ENCODE data around the gene GPC3.

Gene GPC3

DNA sequence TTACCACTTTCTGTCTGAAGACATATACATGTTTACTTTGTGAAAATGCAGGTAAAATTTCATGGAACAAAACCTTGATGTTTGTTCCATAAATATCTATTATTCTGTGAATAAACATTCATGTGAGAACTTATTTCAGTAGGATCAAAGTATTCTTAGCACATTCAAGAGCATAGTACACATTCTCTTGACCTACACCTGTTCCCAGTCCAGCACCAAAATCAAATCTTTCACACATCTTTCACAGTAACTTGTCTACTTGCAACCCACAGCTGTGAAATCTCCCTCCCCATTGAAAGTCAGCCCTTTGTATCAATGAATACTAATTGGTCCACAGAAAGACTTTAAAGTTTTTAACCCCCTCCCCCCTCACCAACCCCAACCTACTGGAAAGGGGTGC lies 283.2 kb downstream of the GPC3 start:
- Histone ChIP-seq H3K27ac (ENCODE audit: insufficient read depth, low read length, poor library complexity, severe bottlenecking) (no peak overlapping the region), H3K27me3 (replicated peaks; ENCODE audit: control insufficient read depth, insufficient read depth, low read length, poor library complexity, severe bottlenecking) (no peaks in the 10 kb centered on the region), H3K4me1 (ENCODE audit: control insufficient read depth, insufficient read depth, low read length, poor library complexity, severe bottlenecking) (no peaks in the 10 kb centered on the region), H3K9me3 (ENCODE audit: control insufficient read depth, low read length) (no peaks in the 10 kb centered on the region), H3K4me3 (ENCODE audit: insufficient read depth, low read depth, low read length, poor library complexity, severe bottlenecking) (no peak overlapping the region), H3K36me3 (ENCODE audit: control insufficient read depth, insufficient read depth, low read length) (no peaks in the 10 kb centered on the region)
- no peak for DNase-seq

DNA sequence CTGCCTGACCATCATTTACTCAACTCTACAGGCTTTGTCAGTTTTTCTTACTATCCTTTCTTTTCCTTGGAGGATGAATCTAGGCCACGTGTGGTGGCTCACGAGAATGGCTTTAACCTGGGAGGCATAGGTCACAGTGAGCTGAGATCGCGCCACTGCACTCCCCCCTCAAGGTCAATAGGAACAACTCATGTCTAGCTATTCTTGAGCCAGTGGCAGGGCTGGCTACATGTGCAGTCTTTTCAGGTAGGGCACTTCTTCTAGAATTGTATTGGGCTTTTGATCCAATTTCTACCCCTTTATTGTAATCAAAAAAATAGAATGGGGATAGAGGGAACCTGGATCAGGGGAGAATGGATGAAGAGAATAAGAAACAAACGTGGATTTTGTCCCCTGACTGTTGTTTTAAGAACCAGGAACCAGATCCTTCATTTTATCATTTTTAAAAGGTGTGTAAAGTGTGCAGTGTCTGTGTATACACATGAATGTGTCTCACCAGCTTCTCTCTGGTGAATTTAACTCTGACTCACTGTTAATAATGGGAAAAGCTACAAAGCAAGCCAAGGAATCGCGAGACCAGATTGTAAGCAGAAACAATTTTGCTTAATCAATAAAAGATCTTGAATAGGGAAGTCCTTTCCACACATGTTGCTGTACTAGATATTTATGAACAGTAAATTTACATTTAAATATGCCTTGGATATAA lies 286.2 kb downstream of the GPC3 start:
- no peaks in the 10 kb centered on the region for H3K36me3 ChIP-seq (ENCODE audit: control insufficient read depth, insufficient read depth, low read length)
- H3K4me1 ChIP-seq (ENCODE audit: control insufficient read depth, insufficient read depth, low read length, poor library complexity, severe bottlenecking): no peaks in the 10 kb centered on the region
- no peaks in the 10 kb centered on the region for H3K27me3 ChIP-seq (replicated peaks; ENCODE audit: control insufficient read depth, insufficient read depth, low read length, poor library complexity, severe bottlenecking)
- H3K4me3 ChIP-seq (ENCODE audit: insufficient read depth, low read depth, low read length, poor library complexity, severe bottlenecking): no peak overlapping the region
- H3K27ac ChIP-seq (ENCODE audit: insufficient read depth, low read length, poor library complexity, severe bottlenecking): no peak overlapping the region
- H3K9me3 ChIP-seq (ENCODE audit: control insufficient read depth, low read length): no peaks in the 10 kb centered on the region
- no peak for DNase-seq

DNA sequence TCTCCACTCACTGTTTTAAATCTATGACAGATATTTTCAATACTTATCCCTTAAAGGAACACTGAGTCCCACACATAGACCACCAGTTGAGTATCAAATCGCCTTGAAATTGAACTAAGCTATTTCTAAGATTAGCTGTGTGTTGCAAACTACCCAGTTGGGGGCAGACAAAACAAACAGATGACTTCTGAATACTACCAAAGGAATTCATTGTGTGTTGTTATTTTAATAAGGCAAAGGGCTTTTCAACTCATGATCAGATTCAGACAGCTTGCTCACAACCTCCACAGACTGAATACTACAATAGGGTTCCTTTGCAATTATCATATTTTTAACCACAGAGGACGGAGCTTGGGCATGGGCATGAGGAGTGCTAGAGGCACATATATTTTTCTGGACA lies 287.1 kb downstream of the GPC3 start:
- no peak overlapping the region for H3K4me3 ChIP-seq (ENCODE audit: insufficient read depth, low read depth, low read length, poor library complexity, severe bottlenecking)
- H3K36me3 ChIP-seq (ENCODE audit: control insufficient read depth, insufficient read depth, low read length): no peaks in the 10 kb centered on the region
- H3K27ac ChIP-seq (ENCODE audit: insufficient read depth, low read length, poor library complexity, severe bottlenecking): no peak overlapping the region
- no peaks in the 10 kb centered on the region for H3K27me3 ChIP-seq (replicated peaks; ENCODE audit: control insufficient read depth, insufficient read depth, low read length, poor library complexity, severe bottlenecking)
- no peaks in the 10 kb centered on the region for H3K4me1 ChIP-seq (ENCODE audit: control insufficient read depth, insufficient read depth, low read length, poor library complexity, severe bottlenecking)
- no peaks in the 10 kb centered on the region for H3K9me3 ChIP-seq (ENCODE audit: control insufficient read depth, low read length)
- no peak for DNase-seq

DNA sequence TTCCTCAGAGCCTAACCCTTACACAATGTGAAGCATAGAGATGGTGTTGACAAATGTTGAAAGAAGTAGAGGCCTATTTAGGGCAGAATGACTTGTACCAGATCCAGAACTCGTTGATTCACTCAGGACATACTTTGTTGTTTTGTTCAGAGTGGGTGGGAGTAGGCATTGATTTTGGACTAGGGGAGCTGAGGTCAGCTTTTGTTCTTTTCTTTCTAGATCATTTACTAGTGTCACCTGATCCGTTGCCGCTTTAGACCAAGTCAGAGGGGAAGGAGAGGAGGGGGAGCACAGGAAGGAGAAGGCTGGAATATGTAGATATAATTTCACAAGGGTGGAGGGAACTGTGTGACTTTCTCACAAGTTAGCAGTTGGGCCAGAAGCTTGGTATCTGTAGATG lies 287.7 kb downstream of the GPC3 start:
- H3K27me3 ChIP-seq (replicated peaks; ENCODE audit: control insufficient read depth, insufficient read depth, low read length, poor library complexity, severe bottlenecking): no peaks in the 10 kb centered on the region

DNA sequence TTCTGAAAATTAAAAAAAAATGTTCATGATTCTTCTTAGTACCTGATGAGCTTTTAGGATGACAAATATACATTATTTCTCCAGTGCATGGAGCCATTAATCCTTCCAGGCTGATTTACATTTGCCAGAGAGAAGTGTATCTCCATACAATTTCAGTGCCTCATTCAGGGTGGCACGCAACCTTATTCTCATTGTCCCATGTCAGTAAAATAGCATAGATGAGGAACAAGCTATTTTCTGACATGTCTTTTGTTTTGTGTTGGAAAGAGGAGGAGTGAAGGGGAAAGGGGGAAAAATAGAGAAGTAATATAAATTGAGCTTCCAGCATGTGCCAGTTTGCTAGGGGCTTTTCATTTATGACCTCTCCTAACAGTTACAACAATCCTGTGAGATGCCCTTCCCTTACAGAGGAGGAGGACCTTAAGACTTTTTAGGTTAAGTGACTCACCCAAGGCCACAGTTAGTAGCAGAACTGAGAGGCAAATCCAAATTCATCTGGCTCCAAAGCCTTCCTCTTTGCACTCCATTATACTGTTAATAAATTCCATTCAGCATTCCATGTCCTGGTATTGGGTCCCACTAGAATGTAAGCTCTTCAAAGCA lies 295.3 kb downstream of the GPC3 start:
- no peaks in the 10 kb centered on the region for H3K4me1 ChIP-seq (ENCODE audit: control insufficient read depth, insufficient read depth, low read length, poor library complexity, severe bottlenecking)
- H3K4me3 ChIP-seq (ENCODE audit: insufficient read depth, low read depth, low read length, poor library complexity, severe bottlenecking): no peak overlapping the region
- no peaks in the 10 kb centered on the region for H3K27me3 ChIP-seq (replicated peaks; ENCODE audit: control insufficient read depth, insufficient read depth, low read length, poor library complexity, severe bottlenecking)
- H3K36me3 ChIP-seq (ENCODE audit: control insufficient read depth, insufficient read depth, low read length): no peaks in the 10 kb centered on the region
- no peak overlapping the region for H3K27ac ChIP-seq (ENCODE audit: insufficient read depth, low read length, poor library complexity, severe bottlenecking)
- DNase-seq: no peak
- no peaks in the 10 kb centered on the region for H3K9me3 ChIP-seq (ENCODE audit: control insufficient read depth, low read length)

More for the DNA sequence above, 287.7 kb downstream of the GPC3 start:
- Histone ChIP-seq H3K4me3 (ENCODE audit: insufficient read depth, low read depth, low read length, poor library complexity, severe bottlenecking) (no peak overlapping the region), H3K27ac (ENCODE audit: insufficient read depth, low read length, poor library complexity, severe bottlenecking) (no peak overlapping the region), H3K36me3 (ENCODE audit: control insufficient read depth, insufficient read depth, low read length) (no peaks in the 10 kb centered on the region), H3K4me1 (ENCODE audit: control insufficient read depth, insufficient read depth, low read length, poor library complexity, severe bottlenecking) (no peaks in the 10 kb centered on the region), H3K9me3 (ENCODE audit: control insufficient read depth, low read length) (no peaks in the 10 kb centered on the region)
- DNase-seq: no peak

DNA sequence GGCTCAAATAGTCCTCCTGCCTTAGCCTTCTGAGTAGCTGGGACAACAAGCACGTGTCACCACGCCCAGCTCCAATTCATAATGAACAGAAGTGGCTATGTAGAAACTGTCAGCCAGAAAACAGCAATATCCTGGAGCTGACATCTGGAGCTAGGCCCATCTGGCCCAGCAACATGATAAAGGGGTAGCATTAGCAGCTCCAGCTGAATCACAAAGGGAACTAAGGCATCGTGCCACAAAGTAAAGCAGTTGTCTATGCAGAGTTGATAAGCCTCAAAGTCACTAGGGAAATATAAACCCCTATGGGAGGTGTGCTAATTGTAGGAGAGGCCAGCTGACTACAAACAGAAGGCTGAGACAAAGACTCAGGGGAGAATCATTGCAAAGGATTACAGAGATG lies 299.6 kb downstream of the GPC3 start:
- H3K4me3 ChIP-seq (ENCODE audit: insufficient read depth, low read depth, low read length, poor library complexity, severe bottlenecking): no peak overlapping the region
- H3K27me3 ChIP-seq (replicated peaks; ENCODE audit: control insufficient read depth, insufficient read depth, low read length, poor library complexity, severe bottlenecking): no peaks in the 10 kb centered on the region
- H3K4me1 ChIP-seq (ENCODE audit: control insufficient read depth, insufficient read depth, low read length, poor library complexity, severe bottlenecking): no peaks in the 10 kb centered on the region
- DNase-seq: no peak
- no peak overlapping the region for H3K27ac ChIP-seq (ENCODE audit: insufficient read depth, low read length, poor library complexity, severe bottlenecking)
- no peaks in the 10 kb centered on the region for H3K36me3 ChIP-seq (ENCODE audit: control insufficient read depth, insufficient read depth, low read length)
- H3K9me3 ChIP-seq (ENCODE audit: control insufficient read depth, low read length): no peaks in the 10 kb centered on the region

DNA sequence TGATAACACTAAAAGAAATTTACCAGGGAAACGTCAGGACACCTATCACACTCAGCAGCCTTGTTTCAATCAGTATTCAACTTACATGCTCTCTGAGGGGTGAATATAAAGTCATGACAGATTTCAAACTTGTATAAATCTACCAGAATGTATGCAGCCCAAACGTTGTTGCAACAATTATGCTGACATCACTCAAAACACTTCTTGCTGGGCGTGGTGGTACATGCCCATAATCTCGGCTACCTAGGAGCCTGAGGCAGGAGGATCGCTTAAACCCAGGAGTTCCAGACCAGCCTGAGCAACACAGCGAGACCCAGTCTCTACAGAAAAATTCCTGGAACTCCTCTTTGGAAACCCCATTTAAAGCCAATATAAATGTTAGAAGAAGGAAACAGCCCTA lies 303.5 kb downstream of the GPC3 start:
- Histone ChIP-seq H3K27ac (ENCODE audit: insufficient read depth, low read length, poor library complexity, severe bottlenecking) (no peak overlapping the region), H3K27me3 (replicated peaks; ENCODE audit: control insufficient read depth, insufficient read depth, low read length, poor library complexity, severe bottlenecking) (no peaks in the 10 kb centered on the region), H3K36me3 (ENCODE audit: control insufficient read depth, insufficient read depth, low read length) (no peaks in the 10 kb centered on the region)

DNA sequence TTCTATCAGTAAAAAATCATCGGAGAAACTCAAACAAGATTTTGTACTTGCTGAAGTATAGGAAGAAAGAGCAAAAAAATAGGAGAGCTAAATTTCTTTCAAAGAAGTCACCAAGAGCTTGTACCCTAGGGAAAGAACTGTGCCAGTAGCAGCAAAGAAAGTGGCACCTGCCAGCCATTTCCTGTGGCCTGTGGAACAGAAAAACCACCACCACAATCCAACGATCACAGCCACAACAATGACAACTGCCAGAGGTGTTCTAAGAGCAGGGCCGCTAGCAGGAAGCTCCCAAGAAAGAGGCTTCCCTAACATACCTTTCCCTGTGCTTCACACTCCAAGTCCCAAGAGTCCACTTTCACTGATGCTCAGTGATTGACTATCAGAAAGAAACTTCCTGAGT lies 304.0 kb downstream of the GPC3 start:
- no peaks in the 10 kb centered on the region for H3K27me3 ChIP-seq (replicated peaks; ENCODE audit: control insufficient read depth, insufficient read depth, low read length, poor library complexity, severe bottlenecking)
- H3K4me1 ChIP-seq (ENCODE audit: control insufficient read depth, insufficient read depth, low read length, poor library complexity, severe bottlenecking): no peaks in the 10 kb centered on the region
- no peaks in the 10 kb centered on the region for H3K9me3 ChIP-seq (ENCODE audit: control insufficient read depth, low read length)
- H3K4me3 ChIP-seq (ENCODE audit: insufficient read depth, low read depth, low read length, poor library complexity, severe bottlenecking): no peak overlapping the region
- DNase-seq: no peak
- no peaks in the 10 kb centered on the region for H3K36me3 ChIP-seq (ENCODE audit: control insufficient read depth, insufficient read depth, low read length)
- no peak overlapping the region for H3K27ac ChIP-seq (ENCODE audit: insufficient read depth, low read length, poor library complexity, severe bottlenecking)

More for the DNA sequence above, 303.5 kb downstream of the GPC3 start:
- H3K4me3 ChIP-seq (ENCODE audit: insufficient read depth, low read depth, low read length, poor library complexity, severe bottlenecking): no peak overlapping the region
- H3K4me1 ChIP-seq (ENCODE audit: control insufficient read depth, insufficient read depth, low read length, poor library complexity, severe bottlenecking): no peaks in the 10 kb centered on the region
- no peak for DNase-seq
- no peaks in the 10 kb centered on the region for H3K9me3 ChIP-seq (ENCODE audit: control insufficient read depth, low read length)

DNA sequence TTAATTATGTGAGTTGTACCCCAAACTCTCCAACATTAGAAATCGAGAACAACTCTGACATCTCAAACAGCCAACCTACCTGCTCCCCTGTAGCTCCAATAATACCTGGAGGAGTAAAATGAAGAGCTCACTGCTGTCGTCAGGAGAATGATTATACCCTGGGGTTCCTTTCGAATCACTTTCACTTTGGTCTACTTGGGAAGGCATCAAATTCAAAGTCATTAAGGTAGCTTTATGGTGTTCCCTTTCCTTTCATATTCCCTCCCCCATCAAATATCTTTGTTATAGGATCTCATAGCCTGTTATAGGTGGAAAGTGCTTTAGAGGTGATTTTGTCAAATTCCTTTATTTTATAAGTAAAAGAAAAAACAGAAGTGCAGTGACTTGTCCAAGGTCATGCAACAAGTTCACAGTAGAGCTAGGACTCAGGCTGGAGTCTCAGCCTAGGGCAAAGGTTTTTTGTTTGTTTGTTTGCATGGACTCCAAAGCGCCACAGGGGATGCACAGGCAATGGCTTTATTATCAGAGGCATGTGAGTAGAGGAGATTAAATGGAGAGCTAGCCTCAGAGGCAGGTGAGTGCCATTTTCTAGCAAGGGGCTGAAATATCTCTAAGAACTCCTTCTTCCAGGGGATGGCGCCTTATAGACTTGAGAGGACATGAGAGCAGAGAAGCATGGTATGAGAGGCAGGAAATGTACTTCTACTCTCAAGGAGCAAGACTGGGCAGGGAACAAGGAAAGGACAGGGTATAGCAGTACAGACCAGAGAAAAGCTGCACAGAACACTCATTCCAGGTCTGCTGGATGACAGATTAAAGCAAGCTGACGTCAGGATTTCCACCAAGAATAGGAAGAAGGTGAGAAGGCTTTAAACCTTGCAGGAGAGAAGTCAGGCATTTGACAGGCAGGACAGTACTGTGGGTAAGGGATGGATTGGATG lies 308.0 kb downstream of the GPC3 start:
- Histone ChIP-seq H3K4me3 (ENCODE audit: insufficient read depth, low read depth, low read length, poor library complexity, severe bottlenecking) (no peak overlapping the region), H3K27ac (ENCODE audit: insufficient read depth, low read length, poor library complexity, severe bottlenecking) (no peak overlapping the region), H3K4me1 (ENCODE audit: control insufficient read depth, insufficient read depth, low read length, poor library complexity, severe bottlenecking) (no peaks in the 10 kb centered on the region), H3K9me3 (ENCODE audit: control insufficient read depth, low read length) (no peaks in the 10 kb centered on the region), H3K36me3 (ENCODE audit: control insufficient read depth, insufficient read depth, low read length) (no peaks in the 10 kb centered on the region), H3K27me3 (replicated peaks; ENCODE audit: control insufficient read depth, insufficient read depth, low read length, poor library complexity, severe bottlenecking) (no peaks in the 10 kb centered on the region)
- DNase-seq: no peak

Measured in effector memory CD4-positive, alpha-beta T cell (primary cell).